DOHH2 (cell line): ENCODE data around the gene MID1.

Experiments
- EZH2phosphoT487 ChIP-seq: fragments of 200-600 bp; sonication (generic); IDR thresholded peaks from 2 replicates; pipeline ENCODE4 v1.6.1; 2017; ENCODE audit warnings: borderline replicate concordance, mild to moderate bottlenecking, antibody characterized with exemption, low read length, moderate library complexity, mixed read lengths
- TF ChIP-seq, protein P1 (sequence below): fragments of 200-600 bp; sonication (generic); IDR thresholded peaks from one replicate; pipeline ENCODE4 v1.5.1; 2014; ENCODE audit warnings: antibody characterized with exemption, mild to moderate bottlenecking, low read depth, low read length; ENCODE audit not compliant: poor library complexity, severe bottlenecking

DNA sequence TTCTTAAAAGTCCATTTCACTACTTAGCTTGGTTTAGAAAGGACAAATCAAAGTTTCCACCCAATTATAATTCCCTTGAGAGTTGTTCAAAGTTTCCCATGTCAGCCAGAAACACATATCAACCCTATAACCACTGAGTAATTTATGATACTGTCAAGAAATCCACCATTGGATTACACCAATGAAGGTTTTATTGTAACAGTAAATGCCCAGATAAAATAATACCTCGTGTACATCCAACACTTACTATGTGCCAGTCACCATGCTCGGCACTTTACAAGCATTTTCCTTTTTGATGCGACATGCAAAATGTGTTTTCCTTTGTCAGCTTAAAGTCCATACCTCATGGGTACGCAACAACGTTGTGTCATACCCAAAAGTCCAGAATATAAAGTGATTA is 64.0 kb downstream of the MID1 start:
- TF ChIP-seq, protein P1, sequence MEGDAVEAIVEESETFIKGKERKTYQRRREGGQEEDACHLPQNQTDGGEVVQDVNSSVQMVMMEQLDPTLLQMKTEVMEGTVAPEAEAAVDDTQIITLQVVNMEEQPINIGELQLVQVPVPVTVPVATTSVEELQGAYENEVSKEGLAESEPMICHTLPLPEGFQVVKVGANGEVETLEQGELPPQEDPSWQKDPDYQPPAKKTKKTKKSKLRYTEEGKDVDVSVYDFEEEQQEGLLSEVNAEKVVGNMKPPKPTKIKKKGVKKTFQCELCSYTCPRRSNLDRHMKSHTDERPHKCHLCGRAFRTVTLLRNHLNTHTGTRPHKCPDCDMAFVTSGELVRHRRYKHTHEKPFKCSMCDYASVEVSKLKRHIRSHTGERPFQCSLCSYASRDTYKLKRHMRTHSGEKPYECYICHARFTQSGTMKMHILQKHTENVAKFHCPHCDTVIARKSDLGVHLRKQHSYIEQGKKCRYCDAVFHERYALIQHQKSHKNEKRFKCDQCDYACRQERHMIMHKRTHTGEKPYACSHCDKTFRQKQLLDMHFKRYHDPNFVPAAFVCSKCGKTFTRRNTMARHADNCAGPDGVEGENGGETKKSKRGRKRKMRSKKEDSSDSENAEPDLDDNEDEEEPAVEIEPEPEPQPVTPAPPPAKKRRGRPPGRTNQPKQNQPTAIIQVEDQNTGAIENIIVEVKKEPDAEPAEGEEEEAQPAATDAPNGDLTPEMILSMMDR, result no peak
- no peak for TF ChIP-seq EZH2phosphoT487
